Measurements from ENCODE around the gene TMEM52.
"Not testable (repeated sequence)": the region's sequence is repeated elsewhere in the genome, so short reads cannot be mapped to it uniquely, and the experiment has no call there.

Gene TMEM52

DNA sequence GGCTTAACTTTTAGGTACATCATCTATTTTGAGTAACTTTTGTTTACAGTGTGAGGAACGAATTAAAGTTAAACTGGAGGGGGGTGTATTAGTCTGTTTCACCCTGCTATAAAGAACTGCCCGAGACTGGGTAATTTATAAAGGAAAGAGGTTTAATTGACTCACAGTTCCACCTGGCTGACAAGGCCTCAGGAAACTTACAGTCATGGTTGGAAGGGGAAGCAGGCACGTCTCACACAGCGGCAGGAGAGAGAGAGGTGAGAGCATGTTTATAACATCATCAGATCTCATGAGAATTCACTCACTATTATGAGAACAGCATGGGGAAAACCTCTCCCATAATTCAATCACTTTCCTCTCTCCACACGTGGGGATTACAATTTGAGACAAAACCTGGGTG, 31.9 kb upstream of the TMEM52 start:
- in situ Hi-C loops (cut with MboI; ENCODE audit: low pct_unique_long_range_greater_than_20kb, low sequenced_read_pairs) = loop anchor here (10.0 kb wide), 1 partner anchor 94 kb away; no protein-coding TSS in a partner anchor
- DNase-seq = no peak

DNA sequence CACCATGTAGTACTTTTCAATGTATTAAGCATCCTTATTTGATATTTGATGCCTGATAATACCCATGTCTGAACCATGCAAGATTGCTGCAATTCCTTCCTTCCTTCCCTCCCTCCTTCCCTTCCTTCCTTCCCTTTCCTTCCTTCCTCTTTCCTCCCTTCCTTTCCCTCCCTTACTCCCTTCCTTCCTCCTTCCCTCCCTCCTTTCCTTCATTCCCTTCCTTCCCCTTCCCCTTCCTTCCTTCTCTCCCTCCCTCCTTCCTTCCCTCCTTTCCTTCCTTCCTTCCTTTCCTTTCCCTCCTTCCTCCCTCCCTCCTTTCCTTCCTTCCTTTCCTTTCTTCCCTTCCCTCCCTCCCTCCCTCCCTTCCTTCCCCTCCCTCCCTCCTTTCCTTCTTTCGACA, 29.7 kb upstream of the TMEM52 start:
- in situ Hi-C loops (cut with MboI; ENCODE audit: low pct_unique_long_range_greater_than_20kb, low sequenced_read_pairs) = no loop called here
- DNase-seq = no peak

DNA sequence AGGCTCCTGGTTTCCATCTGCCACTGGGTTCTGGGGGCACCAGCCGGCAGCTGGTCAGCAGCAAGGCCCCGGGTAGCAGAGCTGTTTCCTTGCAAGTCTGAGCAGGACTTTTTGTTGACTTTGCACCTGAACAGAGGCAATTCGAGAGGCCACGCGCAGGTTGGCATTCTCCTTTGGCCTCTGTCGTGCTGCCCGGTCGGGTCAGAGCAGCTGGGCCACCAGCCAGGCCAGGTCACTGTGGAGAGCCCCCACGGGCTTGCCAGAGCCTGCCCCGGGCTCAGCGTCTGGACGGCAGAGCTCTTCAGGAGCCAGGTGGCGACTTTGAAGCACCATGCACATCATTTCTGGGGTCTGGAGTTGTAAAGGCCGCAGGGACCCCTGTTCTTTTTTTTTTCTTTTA, 28.4 kb upstream of the TMEM52 start:
- in situ Hi-C loops (cut with MboI; ENCODE audit: low pct_unique_long_range_greater_than_20kb, low sequenced_read_pairs) = no loop called here
- no peak for DNase-seq

DNA sequence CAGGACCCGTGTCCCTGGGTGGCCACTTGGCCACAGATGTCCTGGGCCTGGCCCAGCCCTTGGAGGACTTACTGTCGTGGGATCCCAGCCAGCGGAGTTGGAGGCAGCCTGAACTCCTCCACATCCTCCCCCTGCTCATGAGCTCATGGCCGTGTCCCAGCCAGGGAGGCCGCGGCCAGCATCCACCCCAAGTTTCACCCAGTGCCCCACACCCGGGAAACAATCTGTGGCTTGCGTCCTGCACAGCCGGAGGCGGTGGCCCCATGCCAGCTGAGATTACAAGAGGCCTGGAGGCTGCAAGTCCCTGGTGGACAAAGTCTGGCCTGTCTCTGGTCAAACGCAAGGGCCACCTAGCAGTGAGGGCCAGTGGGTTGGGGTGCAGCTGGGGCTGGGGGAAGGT, 27.5 kb upstream of the TMEM52 start:
- in situ Hi-C loops (cut with MboI; ENCODE audit: low pct_unique_long_range_greater_than_20kb, low sequenced_read_pairs) = no loop called here
- DNase-seq = no peak

DNA sequence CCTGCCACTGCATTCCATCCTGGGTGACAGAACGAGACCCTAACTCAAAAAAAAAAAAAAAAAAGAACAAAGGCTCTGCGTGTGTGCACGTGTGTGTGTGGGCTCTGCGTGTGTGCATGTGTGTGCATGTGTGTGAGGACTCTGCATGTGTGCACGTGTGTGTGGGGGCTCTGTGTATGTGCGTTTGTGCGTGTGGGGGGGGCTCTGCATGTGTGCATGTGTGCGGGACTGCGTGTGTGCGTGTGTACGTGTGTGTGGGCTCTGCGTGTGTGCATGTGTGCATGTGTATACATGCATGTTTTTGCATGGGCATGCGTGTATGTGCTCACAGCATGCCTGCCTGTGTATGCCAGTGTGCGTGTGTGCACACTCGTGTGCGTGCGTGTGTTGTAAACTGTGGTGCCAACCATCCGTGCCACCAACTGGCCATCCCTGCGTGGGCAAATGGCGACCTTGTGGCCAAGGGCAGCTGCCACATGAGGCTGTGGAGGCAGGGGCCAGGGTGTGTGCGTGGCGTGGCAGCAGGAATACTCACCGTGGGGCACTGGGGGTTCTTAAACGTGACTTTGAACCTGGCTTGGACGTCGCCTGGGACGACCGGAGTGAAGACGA, 26.8 kb upstream of the TMEM52 start:
- DNase-seq = no peak
- in situ Hi-C loops (cut with MboI; ENCODE audit: low pct_unique_long_range_greater_than_20kb, low sequenced_read_pairs) = no loop called here

DNA sequence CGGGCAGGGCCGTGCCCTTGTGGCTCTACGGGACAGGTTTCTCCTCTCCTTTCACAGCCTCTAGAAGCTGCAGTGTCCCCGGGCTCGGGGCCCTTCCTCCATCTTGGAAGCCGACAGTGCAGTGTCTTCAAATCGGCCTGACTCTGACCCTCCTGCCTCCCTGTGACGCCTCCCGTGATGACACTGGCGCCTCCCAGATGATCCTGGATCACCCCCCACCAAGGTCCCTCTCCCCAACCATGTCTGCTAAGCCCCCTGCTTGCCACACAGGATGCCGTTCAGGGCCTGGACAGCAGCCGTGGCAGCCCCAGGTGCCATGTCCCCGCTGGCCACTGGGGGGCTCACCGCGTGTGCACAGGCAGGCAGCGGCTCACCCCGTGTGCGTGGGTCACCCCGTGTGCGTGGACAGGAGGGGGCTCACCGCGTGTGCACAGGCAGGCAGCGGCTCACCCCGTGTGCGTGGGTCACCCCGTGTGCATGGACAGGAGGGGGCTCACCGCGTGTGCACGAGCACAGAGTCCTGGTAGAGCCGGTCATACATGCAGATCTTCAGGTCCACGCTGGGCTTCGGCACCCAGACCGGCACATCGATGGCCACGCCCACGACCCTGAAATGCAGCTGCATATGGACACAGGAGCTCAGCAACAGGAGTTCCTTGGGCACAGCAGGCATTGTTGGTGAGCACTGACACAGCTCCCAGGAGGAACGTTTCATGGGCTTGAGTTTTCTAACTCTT, 24.9 kb upstream of the TMEM52 start:
- in situ Hi-C loops (cut with MboI; ENCODE audit: low pct_unique_long_range_greater_than_20kb, low sequenced_read_pairs) = no loop called here
- peak; percentile 59 for DNase-seq

DNA sequence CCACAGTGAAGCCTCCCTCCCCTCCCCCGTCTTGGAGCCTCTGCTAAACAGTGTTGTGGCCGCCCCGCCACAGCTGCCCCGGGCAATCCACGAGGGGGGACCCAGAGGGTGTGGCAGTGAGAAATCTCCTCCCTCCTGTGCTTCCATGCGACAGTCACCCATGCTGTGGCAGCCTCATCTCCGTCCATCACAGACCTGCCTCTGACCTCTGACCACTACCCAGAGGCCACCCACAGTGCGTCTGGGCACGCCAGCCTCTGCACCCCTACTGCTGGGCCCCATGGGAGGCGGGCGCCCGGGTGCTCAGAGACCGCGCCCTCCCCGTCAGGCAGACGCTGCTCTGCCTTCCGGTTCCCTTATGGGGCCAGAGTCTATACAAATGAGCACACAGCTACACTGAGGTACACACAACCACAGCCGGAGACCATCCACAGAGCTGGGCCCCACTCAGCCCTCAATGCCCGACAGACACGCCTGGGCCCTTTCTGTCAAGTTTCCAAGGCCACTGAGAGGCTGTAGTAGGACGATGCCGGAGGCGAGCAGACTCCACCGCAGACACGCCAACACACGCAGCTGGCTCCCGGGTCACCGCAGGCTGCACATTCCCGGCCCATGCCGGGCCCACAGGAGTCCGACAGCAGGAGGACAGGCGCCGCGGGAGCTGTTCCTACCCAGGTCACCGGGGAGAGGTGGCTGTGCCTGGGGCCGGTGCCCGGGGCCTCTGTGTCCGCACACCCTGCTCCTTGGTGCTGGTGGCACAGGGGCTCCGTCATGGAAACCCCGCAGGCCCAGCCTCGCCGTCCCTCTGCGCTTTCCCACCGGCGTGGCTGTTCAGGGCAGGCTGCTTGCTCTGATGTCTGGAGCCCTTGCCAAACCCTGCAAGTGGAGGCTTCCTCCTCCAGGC, 23.9 kb upstream of the TMEM52 start:
- DNase-seq = no peak
- in situ Hi-C loops (cut with MboI; ENCODE audit: low pct_unique_long_range_greater_than_20kb, low sequenced_read_pairs) = no loop called here

DNA sequence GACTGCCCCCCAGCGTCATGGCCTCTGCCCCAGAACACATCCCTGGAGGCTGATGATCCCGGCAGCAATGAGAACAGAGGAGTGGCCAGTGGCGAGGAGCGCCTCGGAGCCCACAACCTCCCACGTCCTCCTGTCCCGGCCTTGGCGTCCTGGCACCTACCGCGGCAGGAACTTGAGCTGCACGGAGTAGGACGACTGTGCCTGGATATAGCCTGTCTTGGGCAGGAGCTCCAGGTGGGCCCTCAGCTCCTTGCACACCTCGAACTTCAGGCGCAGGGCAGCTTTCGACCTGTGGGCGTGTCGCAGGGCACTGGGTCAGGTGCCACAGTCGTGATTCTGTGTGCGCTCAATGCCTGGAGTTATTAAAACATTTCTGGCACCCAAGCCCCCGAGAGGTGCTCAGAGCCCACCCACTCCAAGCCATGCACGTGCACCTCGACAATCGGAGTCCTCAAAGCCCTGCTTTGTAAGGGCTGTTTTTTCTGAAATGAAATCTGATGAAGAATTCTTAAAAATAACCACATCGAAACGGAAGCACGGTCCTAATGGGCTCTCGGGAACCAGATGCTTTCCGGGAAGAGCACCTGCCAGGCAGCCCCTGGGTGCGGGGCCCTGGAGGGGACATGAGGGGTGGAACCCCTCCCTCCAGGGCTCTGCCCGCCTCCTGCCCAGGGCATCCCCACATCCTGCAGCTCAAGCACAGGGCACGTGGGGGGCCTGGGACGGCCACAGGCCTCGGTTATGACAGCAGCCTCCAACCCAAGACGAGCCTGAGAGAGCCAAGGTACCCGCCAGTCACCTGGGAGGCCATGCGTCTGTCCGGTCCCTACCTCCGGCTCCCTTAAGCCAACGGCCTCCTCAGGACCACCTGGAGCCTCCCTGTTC, 23.0 kb upstream of the TMEM52 start:
- in situ Hi-C loops (cut with MboI; ENCODE audit: low pct_unique_long_range_greater_than_20kb, low sequenced_read_pairs) = no loop called here
- no peak for DNase-seq

DNA sequence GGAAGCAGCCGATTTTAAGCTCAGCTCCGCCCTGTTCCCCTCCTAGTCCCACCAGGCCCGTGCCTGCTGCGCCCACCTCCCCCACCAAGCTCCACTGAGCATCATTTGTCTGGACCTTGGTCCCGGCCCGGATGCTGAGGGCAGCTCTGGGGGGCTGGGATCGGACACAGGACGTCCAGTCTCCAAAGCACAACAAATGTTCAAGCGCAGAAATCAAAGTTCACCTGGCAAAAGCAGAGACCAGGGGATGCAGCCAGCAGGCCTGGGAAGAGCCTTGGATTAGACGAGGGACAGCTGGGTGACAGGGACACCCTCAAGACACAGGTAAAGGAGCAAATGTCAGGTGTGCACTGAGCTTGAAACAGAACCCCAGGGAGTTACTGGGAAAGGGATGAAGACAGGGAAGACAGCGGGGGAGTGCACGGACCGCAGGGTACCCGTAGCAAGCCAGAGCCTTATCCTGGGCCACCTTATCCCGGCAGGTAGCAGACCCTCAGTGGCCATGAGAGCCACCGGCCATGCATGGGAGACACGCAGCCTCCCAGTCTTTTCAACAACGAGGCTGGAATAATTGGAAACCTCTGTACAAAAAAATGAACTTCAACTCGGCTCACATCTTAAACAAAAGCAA, 22.2 kb upstream of the TMEM52 start:
- in situ Hi-C loops (cut with MboI; ENCODE audit: low pct_unique_long_range_greater_than_20kb, low sequenced_read_pairs) = no loop called here
- DNase-seq = no peak

DNA sequence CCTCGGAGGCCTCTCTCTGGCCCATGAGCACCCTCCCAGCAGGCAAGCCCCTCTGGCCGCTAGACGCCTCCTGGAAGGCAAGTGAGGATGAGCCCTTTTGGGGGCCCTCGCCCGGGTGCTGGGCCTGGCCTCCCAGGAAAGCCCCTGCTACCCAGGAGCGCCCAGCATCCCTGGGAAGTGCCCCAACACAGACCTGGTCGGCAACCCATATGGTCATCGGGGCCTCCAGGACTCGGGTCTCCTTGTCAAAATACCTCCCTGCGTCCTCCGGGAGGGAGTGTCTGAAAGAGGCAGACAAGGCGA, 21.0 kb upstream of the TMEM52 start:
- in situ Hi-C loops (cut with MboI; ENCODE audit: low pct_unique_long_range_greater_than_20kb, low sequenced_read_pairs) = no loop called here
- no peak for DNase-seq

DNA sequence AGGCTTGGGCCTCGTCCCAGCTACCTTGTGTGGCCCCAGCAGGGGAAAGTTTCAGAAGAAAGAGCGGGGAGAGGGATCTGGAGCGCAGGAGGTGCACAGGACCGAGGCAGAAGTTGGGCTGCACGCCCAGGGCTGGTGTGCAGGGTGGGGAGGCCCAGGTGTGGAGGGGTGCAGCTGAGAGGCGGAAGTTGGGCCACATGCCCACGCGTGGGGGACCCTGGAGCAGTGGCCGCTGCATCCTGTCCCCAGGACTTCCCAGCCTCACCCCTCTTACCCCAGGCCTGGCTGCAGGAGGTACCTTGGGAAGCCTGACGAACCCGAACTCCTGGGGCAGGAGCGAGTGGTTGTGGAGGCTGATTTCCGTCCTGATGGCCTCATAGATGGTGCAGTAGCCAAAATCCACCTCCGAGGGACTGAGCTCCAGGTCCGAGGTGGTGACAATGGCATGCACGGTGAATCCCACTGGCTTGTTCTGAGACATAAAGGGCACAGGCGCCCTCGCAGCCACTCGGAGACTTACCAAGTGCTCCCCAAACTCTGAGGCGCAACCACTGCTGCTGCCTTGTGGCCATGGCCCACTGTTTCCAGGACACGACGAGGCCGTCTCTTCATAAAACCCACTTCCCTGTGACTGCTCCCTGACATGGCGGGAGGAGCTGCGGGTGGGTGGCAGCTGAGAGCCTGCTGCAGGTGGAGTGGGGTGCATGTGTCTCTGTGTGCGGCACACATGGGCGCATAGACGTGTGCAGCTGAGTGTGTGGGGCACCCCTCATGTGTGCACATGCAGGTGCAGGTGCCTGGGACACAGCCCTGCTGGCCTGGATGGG, 20.4 kb upstream of the TMEM52 start:
- in situ Hi-C loops (cut with MboI; ENCODE audit: low pct_unique_long_range_greater_than_20kb, low sequenced_read_pairs) = no loop called here
- no peak for DNase-seq

DNA sequence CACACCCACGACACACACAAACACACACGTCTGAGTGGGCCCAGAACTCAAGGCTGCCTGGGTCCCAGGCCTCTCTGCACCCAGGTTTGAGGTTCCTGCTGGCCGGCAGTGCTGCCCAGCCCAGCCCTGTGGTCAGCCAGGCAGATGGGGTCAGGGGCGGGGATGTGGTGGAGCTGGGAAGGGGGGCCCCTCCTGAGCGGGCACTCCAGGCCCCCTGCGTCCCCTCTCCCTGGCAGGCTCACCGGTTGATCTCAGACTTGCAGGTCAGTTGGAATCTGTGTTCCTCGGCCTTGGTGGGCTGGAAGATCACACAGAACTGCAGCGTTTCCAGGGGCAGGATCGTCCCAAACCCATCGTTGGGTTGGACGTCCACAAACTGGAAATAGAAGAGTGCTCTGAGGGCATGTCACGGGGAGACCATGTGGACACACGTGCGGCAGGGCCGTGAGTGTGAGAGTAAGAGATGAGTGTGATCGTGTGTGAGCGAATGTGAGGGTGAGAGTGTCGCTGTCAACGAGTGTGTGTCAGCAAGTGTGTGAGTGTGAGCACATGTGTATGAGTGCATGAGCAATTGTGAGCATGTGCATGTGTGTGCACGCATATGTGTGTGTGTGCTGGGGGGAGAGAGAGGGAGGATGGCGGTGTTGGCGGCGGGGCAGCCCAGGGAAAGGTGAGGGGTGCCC, 19.7 kb upstream of the TMEM52 start:
- in situ Hi-C loops (cut with MboI; ENCODE audit: low pct_unique_long_range_greater_than_20kb, low sequenced_read_pairs) = no loop called here
- no peak for DNase-seq

DNA sequence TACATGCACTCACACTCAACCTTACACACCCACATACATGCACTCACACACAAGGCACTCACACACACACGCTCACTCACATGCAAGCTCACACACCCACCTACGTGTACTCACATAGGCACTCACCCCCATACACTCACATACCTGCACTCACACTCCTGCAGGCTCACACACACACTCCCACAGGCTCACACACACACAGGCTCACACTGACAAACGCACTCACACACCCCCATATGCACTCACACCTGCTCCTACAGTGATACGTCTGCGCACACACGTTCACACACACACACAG, 19.1 kb upstream of the TMEM52 start:
- no peak for DNase-seq
- in situ Hi-C loops (cut with MboI; ENCODE audit: low pct_unique_long_range_greater_than_20kb, low sequenced_read_pairs) = no loop called here

DNA sequence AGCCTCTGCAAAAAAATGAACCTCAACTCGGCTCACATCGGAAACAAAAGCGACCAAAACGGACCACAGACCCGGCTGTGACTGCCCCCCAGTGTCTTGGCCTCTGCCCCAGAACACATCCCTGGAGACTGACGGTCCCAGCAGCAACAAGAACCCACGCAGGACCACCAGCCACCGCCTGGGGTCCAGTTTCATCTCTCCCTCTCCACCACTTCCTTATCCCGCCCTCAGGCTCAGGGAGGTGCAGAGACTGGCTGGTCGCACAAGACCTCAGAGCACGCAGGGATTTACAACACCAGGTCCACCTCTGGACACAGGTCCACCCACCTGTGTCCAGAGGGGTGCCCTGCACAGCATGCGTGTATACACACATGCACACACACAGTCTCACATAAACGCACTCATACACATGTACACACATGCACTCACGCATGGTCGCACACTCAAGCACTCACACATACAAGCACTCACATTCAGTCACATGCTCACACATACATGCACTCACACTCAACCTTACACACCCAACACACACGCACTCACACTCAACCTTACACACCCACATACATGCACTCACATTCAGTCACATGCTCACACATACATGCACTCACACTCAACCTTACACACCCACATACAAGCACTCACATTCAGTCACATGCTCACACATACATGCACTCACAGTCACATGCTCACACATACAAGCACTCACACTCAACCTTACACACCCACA, 18.6 kb upstream of the TMEM52 start:
- DNase-seq = no peak
- in situ Hi-C loops (cut with MboI; ENCODE audit: low pct_unique_long_range_greater_than_20kb, low sequenced_read_pairs) = no loop called here

DNA sequence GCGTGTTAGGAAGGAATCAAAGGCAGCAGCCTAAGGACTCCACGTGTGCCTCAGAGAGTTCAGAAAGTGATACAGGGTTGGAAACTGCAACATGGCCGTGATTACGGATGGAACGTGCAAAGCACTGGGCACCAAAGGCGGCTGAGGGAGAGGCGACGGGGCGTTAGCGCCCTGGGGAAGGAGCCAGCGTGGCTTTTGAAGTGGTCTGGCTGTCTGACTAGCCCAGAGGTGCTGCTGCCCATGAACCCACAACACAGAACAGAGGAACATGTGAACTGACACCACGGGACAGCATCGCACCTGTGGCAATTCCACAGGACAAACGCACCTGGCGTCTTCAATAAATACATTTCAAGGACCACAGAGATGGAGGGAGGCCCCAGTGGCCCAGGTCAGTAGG, 18.0 kb upstream of the TMEM52 start:
- no peak for DNase-seq
- in situ Hi-C loops (cut with MboI; ENCODE audit: low pct_unique_long_range_greater_than_20kb, low sequenced_read_pairs) = no loop called here

DNA sequence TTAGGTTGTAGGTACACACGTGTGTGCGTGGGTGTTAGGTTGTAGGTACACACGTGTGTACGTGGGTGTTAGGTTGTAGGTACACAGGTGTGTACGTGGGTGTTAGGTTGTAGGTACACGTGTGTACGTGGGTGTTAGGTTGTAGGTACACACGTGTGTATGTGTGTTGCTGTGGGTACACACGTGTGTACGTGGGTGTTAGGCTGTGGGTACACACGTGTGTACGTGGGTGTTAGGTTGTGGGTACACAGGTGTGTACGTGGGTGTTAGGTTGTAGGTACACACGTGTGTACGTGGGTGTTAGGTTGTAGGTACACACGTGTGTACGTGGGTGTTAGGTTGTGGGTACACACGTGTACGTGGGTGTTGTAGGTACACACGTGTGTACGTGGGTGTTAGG, 15.8 kb upstream of the TMEM52 start:
- in situ Hi-C loops (cut with MboI; ENCODE audit: low pct_unique_long_range_greater_than_20kb, low sequenced_read_pairs); DNase-seq: not testable (repeated sequence)

Data from KBM-7 (cell line).